ENCODE results near the gene WDR83.
"Not testable (repeated sequence)": the region's sequence is repeated elsewhere in the genome, so short reads cannot be mapped to it uniquely, and the experiment has no call there.

The WDR83 gene

GRCh38 chr19:12656899-12657571, 9.6 kb upstream of the WDR83 start:
- DNase-seq: peak; percentile 58 to 69

DNA sequence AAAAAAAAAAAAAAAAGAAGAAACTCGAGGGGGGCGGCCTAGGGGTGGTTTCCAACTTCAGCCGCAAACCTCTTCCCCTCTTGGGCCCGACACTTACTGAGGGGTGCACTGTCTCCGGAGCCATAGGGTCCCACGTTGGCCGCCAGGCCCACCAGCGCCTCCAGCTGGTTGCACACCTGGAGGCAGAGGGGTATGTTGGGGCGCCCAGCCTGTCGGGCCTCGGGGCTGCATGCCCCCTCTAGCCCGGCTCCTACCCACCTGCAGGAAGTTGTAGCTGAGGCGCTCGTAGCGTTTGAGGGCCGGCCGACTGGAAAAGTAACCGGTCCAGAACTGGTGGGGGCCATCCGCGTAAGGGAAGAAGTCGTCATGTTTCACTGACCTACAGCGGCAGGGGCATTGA, 8.6 kb upstream of the WDR83 start:
- DNase-seq: no peak

DNA sequence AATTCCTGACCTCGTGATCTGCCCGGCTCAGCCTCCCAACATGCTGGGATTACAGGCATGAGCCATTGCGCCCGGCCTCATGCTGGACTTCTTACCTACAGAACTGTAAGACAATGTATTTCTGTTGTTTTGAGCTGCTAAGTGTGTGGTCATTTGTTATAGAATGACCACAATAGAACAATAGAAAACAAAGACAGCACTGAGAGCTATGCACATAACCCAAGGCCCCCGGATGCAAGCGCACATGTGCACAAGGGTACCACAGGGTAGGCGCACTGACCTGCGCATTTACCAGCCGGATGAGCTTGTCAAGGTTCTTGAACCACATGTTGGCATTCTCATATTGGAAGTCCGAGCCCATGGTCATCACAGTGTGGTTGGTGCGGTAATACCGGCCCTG, 5.6 kb upstream of the WDR83 start:
- no peak for DNase-seq

DNA sequence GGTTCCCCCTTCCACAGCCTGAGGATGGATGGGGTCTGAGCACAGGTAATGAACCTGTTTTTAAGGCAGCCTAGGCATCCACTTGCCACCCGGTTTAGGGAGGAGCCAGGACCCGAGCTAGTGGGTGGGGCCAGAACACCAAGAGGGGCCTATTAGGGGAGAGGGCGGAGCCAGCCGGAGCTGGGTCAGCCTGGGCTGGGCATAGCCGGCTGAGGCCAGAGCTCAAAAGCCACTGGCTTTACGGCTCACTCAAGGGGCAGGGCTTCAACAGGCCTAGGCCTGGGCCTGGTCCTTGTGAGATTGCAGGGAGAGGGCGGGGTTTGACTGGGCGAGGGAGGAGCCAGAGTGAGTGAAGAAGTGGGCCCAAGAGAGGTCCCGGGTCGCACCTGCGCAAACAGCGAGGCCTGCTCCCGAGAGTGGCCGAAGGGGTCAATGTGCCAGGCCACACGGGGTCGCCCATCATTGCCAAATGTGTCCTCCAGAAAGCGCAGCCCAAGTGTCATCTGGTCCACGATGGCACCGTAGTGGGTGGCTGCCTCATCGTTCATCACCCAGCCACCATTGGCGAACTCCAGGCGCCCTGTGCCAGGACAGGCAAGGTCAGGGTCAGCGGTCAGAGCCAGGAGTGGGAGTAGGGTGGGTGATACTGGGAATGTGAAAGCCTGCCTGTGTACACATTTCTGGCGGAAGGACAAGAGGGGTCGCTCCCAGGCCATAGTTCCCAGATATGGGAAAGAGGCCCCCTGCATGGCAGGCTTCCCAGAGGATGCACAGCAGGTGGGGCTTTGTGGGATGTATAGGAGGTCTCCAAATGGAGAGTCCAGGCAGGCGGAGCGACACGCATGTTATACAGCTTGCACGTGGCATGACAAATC, 2.0 kb upstream of the WDR83 start:
- peak; percentile 40 to 49 for DNase-seq

- peak; percentile 62 to 67 for DNase-seq
Measured at GRCh38 chr19:12665281-12665573, 1.4 kb upstream of the WDR83 start.

DNA sequence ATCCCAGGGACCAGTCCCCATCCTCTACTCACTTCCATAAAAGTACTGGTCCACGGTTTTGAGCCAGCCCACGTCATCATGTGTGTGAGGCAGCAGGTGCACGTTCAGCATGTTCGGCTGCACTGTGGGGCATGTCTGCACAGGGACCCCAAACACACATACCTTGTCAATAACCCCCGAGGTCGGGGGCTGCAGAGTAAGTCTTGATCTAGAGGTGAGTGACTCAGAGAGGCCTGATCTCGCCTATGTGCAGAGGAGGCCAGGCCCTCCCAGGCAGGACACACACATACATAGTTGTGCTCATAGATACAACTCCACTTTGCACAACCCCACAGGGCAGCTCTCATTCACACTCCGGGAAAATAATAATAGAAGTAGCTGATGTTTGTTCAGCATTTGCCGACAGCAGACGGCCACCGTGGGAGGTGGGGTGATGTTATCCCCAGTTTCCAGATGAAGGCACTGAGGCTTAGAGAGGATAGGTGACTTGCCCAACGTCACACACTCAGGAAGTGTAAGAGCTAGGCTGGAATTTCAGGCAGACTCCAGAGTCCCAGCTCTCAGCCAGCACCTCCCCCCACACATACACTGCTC, 839 bp upstream of the WDR83 start:
- peak; percentile 52 to 55 for DNase-seq

GRCh38 chr19:12667731-12668302, 1.2 kb downstream of the WDR83 start:
- DNase-seq: no peak

DNA sequence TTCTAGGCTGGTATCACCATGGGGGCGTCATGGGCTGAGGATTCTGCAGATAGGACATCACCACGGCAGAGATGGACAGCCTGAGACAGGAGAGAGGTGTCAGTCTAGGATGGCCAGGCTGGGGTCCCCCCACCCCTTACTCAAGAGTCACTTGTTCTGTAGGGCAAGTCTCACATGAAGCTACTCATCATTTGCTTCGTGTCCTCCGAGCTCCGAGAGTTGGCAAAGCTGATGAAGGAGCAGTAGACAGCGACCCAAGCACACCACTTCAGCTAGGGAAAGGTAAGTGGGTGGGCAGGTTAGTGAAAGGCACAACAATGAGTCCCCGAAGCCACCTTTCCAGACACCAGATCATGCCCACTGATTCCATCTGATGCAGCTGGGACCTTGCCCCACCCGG, 1.7 kb downstream of the WDR83 start:
- no peak for DNase-seq

GRCh38 chr19:12668932-12669269, 2.3 kb downstream of the WDR83 start:
- DNase-seq: peak; percentile 77 to 78

GRCh38 chr19:12669270-12670158, 2.9 kb downstream of the WDR83 start:
- peak; percentile 86 to 88 for DNase-seq

DNA sequence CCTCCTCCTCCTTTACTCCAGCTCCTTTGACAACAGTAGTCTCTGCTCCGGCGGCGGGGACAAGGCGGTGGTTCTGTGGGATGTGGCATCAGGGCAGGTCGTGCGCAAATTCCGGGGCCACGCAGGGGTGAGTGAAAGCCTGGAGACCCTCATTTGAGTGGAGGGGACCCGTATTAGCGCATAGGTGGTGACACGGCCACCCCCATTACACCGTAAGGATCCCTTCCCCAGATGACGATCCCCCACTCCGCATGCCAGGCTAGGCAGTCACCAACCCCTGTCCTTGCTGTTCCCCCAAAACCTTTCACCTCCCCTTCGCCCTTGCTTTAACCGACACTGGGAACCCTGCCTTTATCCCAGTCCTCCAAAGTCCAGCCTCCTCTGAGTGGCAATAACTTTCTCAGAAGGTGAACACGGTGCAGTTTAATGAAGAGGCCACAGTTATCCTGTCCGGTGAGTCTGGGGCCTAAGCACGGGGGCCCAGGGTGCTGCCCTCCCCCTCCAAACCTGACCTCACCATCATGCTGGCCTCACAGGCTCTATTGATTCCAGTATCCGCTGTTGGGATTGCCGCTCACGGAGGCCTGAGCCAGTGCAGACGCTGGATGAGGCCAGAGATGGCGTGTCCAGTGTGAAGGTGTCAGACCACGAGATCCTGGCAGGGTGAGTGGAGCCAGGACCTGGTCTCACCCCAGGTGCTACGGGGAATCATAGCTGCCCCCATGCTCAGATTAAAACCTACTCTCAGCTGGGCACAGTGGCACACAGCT, 3.7 kb downstream of the WDR83 start:
- peak in 1 of 2 experiments; percentile 41 for DNase-seq

GRCh38 chr19:12672744-12673143, 6.1 kb downstream of the WDR83 start:
- no peak for DNase-seq

DNA sequence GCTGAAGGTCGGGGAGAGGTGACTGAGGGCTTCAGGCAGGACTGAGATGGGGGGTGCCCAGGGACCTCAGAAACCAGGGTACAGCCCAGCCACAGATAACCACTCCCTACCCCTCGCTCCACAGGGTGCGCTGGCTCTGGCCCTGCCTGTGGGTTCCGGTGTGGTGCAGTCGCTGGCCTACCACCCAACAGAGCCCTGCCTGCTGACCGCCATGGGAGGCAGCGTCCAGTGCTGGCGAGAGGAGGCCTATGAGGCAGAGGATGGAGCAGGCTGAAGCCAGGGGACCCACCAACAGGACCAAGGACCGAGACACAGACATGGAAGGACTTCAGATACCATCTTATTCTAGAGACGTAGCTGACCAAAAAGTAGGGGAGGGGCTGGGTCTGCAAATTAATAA, 8.8 kb downstream of the WDR83 start:
- no peak for DNase-seq

DNA sequence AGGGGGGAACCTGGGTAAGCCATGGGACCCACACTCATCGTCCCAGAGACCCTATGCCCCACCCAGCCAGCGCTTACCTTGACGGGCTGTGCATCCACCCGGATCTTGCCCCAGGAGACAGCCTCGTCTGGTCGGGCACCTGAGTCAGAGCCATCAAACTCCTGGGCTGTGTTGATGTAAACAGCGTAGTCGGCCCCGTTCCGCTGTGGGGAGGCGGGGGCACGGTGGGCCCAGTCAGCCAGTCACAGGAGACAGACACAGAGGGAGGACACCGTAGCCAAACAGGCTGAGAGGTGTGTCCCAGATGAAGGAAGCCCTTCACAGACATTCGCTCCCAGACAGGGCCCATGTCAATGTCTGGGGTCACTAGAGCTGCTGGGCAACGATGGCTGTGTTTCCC, 9.3 kb downstream of the WDR83 start:
- no peak for DNase-seq

- peak; percentile 94 to 95 for DNase-seq
Measured at GRCh38 chr19:12676384-12676792, 9.8 kb downstream of the WDR83 start.

- no peak for DNase-seq
Measured at GRCh38 chr19:12676928-12677327, 10.3 kb downstream of the WDR83 start.

DNA sequence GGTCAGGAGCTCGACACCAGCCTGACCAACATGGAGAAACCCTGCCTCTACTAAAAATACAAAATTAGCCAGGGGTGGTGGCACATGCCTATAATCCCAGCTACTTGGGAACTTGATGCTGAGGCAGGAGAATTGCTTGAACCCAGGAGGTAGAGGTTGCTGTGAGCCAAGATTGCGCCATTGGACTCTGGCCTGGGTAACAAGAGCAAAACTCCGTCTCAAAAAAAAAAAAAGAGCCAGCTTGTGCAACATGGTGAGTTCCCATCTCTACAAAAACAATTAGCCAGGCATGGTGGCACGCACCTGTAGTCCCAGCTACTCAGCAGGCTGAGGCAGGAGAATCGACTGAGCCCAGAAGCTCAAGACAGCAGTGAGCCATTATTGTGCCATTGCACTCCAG, 11.4 kb downstream of the WDR83 start:
- not testable (repeated sequence) for DNase-seq

- DNase-seq: no peak
Measured at GRCh38 chr19:12680034-12680433, 13.4 kb downstream of the WDR83 start.

- peak; percentile 90 to 91 for DNase-seq
Measured at GRCh38 chr19:12681074-12681987, 14.7 kb downstream of the WDR83 start, which contains the start of gene DHPS. DHPS (minus strand) TSS chr19:12681880; CDS start chr19:12681766, 114 bp downstream.

DNA sequence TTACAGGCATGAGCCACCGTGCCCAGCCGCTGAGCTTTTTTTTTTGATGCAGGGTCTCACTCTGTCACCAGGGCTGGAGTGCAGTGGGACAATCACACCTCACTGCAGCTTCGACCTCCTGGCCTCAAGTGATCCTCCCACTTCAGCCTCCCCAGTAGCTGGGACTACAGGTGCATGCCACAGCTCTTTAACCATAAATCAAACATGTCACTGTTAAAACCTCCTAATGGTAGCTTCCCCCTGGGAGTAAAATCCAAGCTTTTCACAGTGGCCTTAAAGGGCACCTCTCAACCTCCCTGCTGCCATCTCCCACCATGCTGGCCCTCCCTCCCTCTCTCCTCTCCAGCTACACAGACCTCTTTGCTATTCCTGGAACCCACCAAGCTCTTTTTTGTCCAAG, 19.2 kb downstream of the WDR83 start:
- no peak for DNase-seq

All from activated T-cell treated with anti-CD3 and anti-CD28 coated beads, Interleukin-2, amount 50 U/mL, for 48 hours (primary cell).